CD4-positive, alpha-beta T cell treated with Interleukin-15 for 4 hours (primary cell): Measurements from ENCODE around the gene TENT4A.

Experiments used
- DNase-seq: peaks from one replicate; pipeline ENCODE4 v3.0.0-alpha.2; 2020; ENCODE audit warnings: low spot score

Gene TENT4A

GRCh38 chr5:6718161-6718681 lies 5.0 kb downstream of the TENT4A start:
- no peak for DNase-seq

- no peak for DNase-seq
These were observed 5.5 kb downstream of the TENT4A start for GRCh38 chr5:6718718-6719117.

GRCh38 chr5:6719417-6719816 lies 6.2 kb downstream of the TENT4A start:
- DNase-seq = no peak

GRCh38 chr5:6719896-6720560 lies 6.8 kb downstream of the TENT4A start:
- no peak for DNase-seq

- no peak for DNase-seq
These were observed 7.3 kb downstream of the TENT4A start for GRCh38 chr5:6720561-6720921.

- no peak for DNase-seq
These were observed 8.2 kb downstream of the TENT4A start for GRCh38 chr5:6721442-6721841.

- DNase-seq = no peak
These were observed 8.8 kb downstream of the TENT4A start for GRCh38 chr5:6722015-6722414.

- DNase-seq = no peak
These were observed 10.0 kb downstream of the TENT4A start for GRCh38 chr5:6723122-6723815.

- DNase-seq = no peak
These were observed 10.6 kb downstream of the TENT4A start for GRCh38 chr5:6723816-6724300.

GRCh38 chr5:6724321-6724929 lies 11.2 kb downstream of the TENT4A start:
- DNase-seq = no peak

GRCh38 chr5:6725421-6725820 lies 12.2 kb downstream of the TENT4A start:
- DNase-seq = no peak

GRCh38 chr5:6726006-6726405 lies 12.8 kb downstream of the TENT4A start:
- DNase-seq = no peak

- DNase-seq = no peak
These were observed 14.0 kb downstream of the TENT4A start for GRCh38 chr5:6727231-6727630.

- DNase-seq = no peak
These were observed 15.0 kb downstream of the TENT4A start for GRCh38 chr5:6728011-6728794.

GRCh38 chr5:6728795-6729183 lies 15.6 kb downstream of the TENT4A start:
- no peak for DNase-seq

GRCh38 chr5:6729386-6730310 lies 16.4 kb downstream of the TENT4A start:
- DNase-seq = peak; percentile 37

- no peak for DNase-seq
These were observed 17.2 kb downstream of the TENT4A start for GRCh38 chr5:6730407-6730806.

GRCh38 chr5:6730807-6731206 lies 17.6 kb downstream of the TENT4A start:
- no peak for DNase-seq

GRCh38 chr5:6731465-6732237 lies 18.4 kb downstream of the TENT4A start:
- no peak for DNase-seq

- no peak for DNase-seq
These were observed 19.6 kb downstream of the TENT4A start for GRCh38 chr5:6732634-6733410.
